H1 (cell line): ENCODE results near the gene GPR85. TPM values are rescaled to one million over a fixed set of nuclear protein-coding genes. Genes with fewer than 3 reads are reported as not detected.

ENCODE experiments used
- polyA plus RNA-seq, 7 experiments: library from polyadenylated mRNA; depleted of rRNA in 3 of 7; stranded (reverse) in 5 of 7; unstranded in 2 of 7; fragments of >200 nt in 5 of 7; fragments of 200-250 nt in 2 of 7; gene quantifications; 1 replicate in 5 of 7; 2 replicates in 1 of 7; 4 replicates in 1 of 7; pipeline versions ENCODE4 v1.2.1 to v1.2.3, GENCODE V29; 2011 to 2013; ENCODE audit warnings: missing spikeins in 2 of 7, mixed read lengths in 2 of 7
- total RNA-seq: library from RNA; stranded (reverse); fragmentation: NEBNext Ultra II Directional; extraction: Animal tissue kit (Norgen Biotek cat#: 25700); gene quantifications from 2 replicates; pipeline ENCODE4 v1.2.1, GENCODE V29; 2021

Gene GPR85
- total and polyA plus RNA-seq, 2 of the 8 experiments (the other 6 are each of a cell fraction or from before 2014, with no cell fraction given): 0.11 to 0.20 TPM

Other genes starting within 250 kb of the GPR85 start
- gene SMIM30, start 31.7 kb upstream of the GPR85 start, total RNA-seq: 48.4 and 49.7 TPM in 2 replicates
- gene SMIM30, start 31.7 kb upstream of the GPR85 start, polyA plus RNA-seq (2011; rRNA removed): 16.5 and 35.2 TPM in 2 replicates